Naive B cell (primary cell): ENCODE results near the gene YEATS2. TPM values are rescaled to one million over a fixed set of nuclear protein-coding genes. Genes with fewer than 3 reads are reported as not detected.
"Not testable (repeated sequence)": the region's sequence is repeated elsewhere in the genome, so short reads cannot be mapped to it uniquely, and the experiment has no call there.

ENCODE experiments used
- ATAC-seq, 2 donors: fragments of 150-1000 bp; cut with Tn5 transposase; 2 replicates each; pipeline ENCODE4 v1.10.0; 2021; ENCODE audit warnings: low read depth in 2 of 2, mild to moderate bottlenecking in 2 of 2, moderate library complexity in 2 of 2
- DNase-seq: peaks from one replicate; pipeline ENCODE4 v3.0.0; 2022
- H3K27ac Mint-ChIP-seq, 6 donors: one replicate each; pipeline ENCODE4 v1.8.0; 2020 to 2022; ENCODE audit warnings: mild to moderate bottlenecking in 6 of 6, mixed read lengths in 6 of 6, moderate library complexity in 5 of 6, inconsistent platforms in 2 of 6
- H3K27me3 Mint-ChIP-seq, 3 donors: one replicate each; pipeline ENCODE4 v1.8.0; 2021 to 2022; ENCODE audit warnings: mixed read lengths in 3 of 3, mild to moderate bottlenecking in 1 of 3
- H3K36me3 Mint-ChIP-seq, 2 donors: one replicate each; pipeline ENCODE4 v1.8.0; 2020 to 2022; ENCODE audit warnings: mixed read lengths in 2 of 2, inconsistent platforms in 1 of 2, mild to moderate bottlenecking in 1 of 2
- H3K4me1 Mint-ChIP-seq, 3 donors: one replicate each; pipeline ENCODE4 v1.8.0; 2020 to 2022; ENCODE audit warnings: mixed read lengths in 3 of 3, inconsistent platforms in 1 of 3, mild to moderate bottlenecking in 1 of 3, moderate library complexity in 1 of 3
- H3K4me3 Mint-ChIP-seq, 8 donors: one replicate each; pipeline ENCODE4 v1.8.0; 2020 to 2022; ENCODE audit warnings: mild to moderate bottlenecking in 8 of 8, mixed read lengths in 8 of 8, moderate library complexity in 8 of 8, inconsistent platforms in 2 of 8
- H3K9me3 Mint-ChIP-seq, 7 donors: one replicate each; pipeline ENCODE4 v1.8.0; 2020 to 2022; ENCODE audit warnings: mixed read lengths in 7 of 7, mild to moderate bottlenecking in 5 of 7, inconsistent platforms in 2 of 7, moderate library complexity in 1 of 7
- polyA plus RNA-seq, 6 donors: library from polyadenylated mRNA; unstranded; fragments of 300-500 nt; fragmentation: Illumina TruSeq; gene quantifications; one replicate each; pipeline ENCODE4 v1.2.3, GENCODE V29; 2021; ENCODE audit warnings: low read depth in 6 of 6

The YEATS2 gene
- polyA plus RNA-seq, 6 donors from 2014 or later = 2.5 to 7.3 (median 3.9) TPM

- Mint-ChIP-seq H3K36me3 (no peaks in the 10 kb centered on the region), H3K27ac (no peak overlapping the region), H3K9me3 (peaks cover 0 to 3% (median 0%) of the 10 kb centered on the region in 7 donors), H3K4me1 (peaks cover 25 to 32% (median 28%) of the 10 kb centered on the region in 3 donors), H3K4me3 (peak overlapping the region in 5 of 8 donors; percentile 43 to 84 (median 66)), H3K27me3 (no peaks in the 10 kb centered on the region)
- ATAC-seq (no peak), DNase-seq (no peak)
Observed at GRCh38 chr3:183695569-183696364, 1.8 kb upstream of the YEATS2 start.

GRCh38 chr3:183697123-183697609, 431 bp upstream of the YEATS2 start:
- Mint-ChIP-seq H3K27me3 (no peaks in the 10 kb centered on the region), H3K27ac (peak overlapping the region in 4 of 6 donors; percentile 54 to 94 (median 72)), H3K36me3 (no peaks in the 10 kb centered on the region), H3K4me1 (peaks cover 28 to 40% (median 35%) of the 10 kb centered on the region in 3 donors), H3K9me3 (peaks cover 0 to 3% (median 0%) of the 10 kb centered on the region in 7 donors), H3K4me3 (peak overlapping the region; percentile 70 to 92 (median 85))
- DNase-seq (no peak), ATAC-seq (peak in 1 of 2 donors; percentile 38)

DNA sequence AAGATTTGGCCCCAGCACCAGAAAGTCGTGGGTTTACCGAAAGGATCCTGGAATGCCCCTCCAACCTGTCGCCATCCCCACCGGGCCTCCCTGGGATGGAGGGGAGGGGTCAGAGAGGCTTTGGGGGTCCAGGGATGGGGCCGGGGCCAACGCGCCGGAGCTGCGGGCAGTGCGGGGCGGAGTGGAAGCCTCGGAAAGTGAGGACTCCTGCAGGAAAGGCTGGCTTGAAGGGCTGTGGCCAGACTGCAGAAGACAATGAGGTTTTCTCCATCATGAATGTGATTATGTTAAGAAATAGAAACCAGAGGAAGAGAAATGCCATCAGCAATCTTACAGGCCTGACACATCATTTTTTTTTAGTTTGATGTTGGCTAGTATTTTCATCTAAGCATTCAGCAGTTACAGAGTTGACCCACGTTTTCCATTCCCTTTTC, 738 bp downstream of the YEATS2 start:
- H3K27me3 Mint-ChIP-seq = no peaks in the 10 kb centered on the region
- H3K27ac Mint-ChIP-seq = peak overlapping the region; percentile 10 to 95 (median 73)
- peaks cover 28 to 42% (median 35%) of the 10 kb centered on the region in 3 donors for H3K4me1 Mint-ChIP-seq
- no peaks in the 10 kb centered on the region for H3K36me3 Mint-ChIP-seq
- DNase-seq (peak; percentile 25), ATAC-seq (peak; percentile 30 to 33)
- peak overlapping the region; percentile 73 to 97 (median 91) for H3K4me3 Mint-ChIP-seq
- peaks cover 0 to 3% (median 0%) of the 10 kb centered on the region in 7 donors for H3K9me3 Mint-ChIP-seq

DNA sequence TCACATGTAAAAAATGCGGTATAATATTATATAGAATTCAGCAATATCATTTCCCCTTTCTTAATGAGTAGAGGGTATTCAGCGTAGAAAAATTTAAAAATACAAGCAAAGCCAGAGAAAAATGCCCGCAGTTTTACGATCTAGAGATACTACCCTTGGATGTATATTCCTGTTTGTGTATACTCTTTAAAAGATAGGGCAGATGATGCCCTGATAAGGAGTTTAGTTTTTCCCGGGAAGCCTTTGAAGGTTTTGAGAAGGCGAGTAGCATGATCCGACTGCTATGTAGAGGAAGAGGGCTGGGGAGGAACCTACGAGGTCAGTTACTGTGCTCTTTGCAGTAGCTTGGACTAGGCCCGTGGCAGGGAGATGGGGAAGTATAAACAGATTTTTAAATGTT, 1.2 kb downstream of the YEATS2 start:
- H3K36me3 Mint-ChIP-seq = no peaks in the 10 kb centered on the region
- H3K9me3 Mint-ChIP-seq = peaks cover 0 to 3% (median 0%) of the 10 kb centered on the region in 7 donors
- peaks cover 28 to 43% (median 35%) of the 10 kb centered on the region in 3 donors for H3K4me1 Mint-ChIP-seq
- no peaks in the 10 kb centered on the region for H3K27me3 Mint-ChIP-seq
- H3K4me3 Mint-ChIP-seq = peak overlapping the region; percentile 73 to 97 (median 91)
- peak; percentile 11 for DNase-seq
- ATAC-seq = peak; percentile 18 to 34
- peak overlapping the region; percentile 10 to 95 (median 73) for H3K27ac Mint-ChIP-seq

DNA sequence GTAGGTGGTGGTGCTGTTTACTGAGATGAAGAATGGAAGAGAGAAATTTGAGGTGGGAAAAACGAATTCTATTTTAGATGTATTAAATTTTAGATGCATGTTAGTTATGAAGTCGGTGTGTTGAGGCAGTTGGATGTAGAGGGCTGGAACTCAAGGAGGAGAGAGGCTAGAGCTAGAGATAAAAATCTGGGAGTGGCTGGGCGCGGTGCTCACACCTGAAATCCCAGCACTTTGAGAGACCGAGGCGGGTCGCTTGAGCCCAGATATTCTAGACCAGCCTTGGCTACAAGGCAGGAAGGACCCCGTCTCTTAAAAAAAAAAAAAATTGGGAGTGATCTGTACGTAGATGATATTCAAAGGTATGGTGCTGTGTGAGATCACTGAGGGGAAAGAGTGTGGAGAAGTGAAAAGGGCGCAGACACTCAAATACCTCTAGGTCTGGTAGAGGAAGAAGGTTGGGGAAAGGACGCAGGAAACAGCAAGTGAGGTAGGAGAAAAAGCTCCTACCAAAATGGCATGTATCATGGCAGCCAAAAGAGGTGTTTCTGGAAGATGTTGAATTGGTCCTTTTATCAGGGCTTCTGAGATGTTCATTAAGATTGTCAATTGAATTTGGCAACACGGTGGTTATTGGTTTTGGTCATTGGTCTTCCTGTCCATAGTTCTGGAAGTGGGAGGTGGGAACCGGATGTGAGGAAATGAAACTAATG, 1.8 kb downstream of the YEATS2 start:
- H3K27me3 Mint-ChIP-seq = no peaks in the 10 kb centered on the region
- no peaks in the 10 kb centered on the region for H3K36me3 Mint-ChIP-seq
- H3K9me3 Mint-ChIP-seq = peaks cover 0 to 3% (median 0%) of the 10 kb centered on the region in 7 donors
- H3K4me3 Mint-ChIP-seq = peak overlapping the region; percentile 73 to 97 (median 91)
- peak overlapping the region; percentile 3 to 95 (median 51) for H3K27ac Mint-ChIP-seq
- H3K4me1 Mint-ChIP-seq = peaks cover 33 to 47% (median 35%) of the 10 kb centered on the region in 3 donors
- ATAC-seq = no peak
- no peak for DNase-seq

- Mint-ChIP-seq H3K36me3 (no peaks in the 10 kb centered on the region), H3K4me3 (peak overlapping the region in 1 of 8 donors; percentile 69), H3K4me1 (peaks cover 39 to 59% (median 42%) of the 10 kb centered on the region in 3 donors), H3K9me3 (peaks cover 0 to 3% (median 0%) of the 10 kb centered on the region in 7 donors), H3K27me3 (no peaks in the 10 kb centered on the region), H3K27ac (peak overlapping the region in 1 of 6 donors; percentile 13)
- no peak for DNase-seq
- ATAC-seq = no peak
Observed at GRCh38 chr3:183701744-183702143, 4.1 kb downstream of the YEATS2 start.

DNA sequence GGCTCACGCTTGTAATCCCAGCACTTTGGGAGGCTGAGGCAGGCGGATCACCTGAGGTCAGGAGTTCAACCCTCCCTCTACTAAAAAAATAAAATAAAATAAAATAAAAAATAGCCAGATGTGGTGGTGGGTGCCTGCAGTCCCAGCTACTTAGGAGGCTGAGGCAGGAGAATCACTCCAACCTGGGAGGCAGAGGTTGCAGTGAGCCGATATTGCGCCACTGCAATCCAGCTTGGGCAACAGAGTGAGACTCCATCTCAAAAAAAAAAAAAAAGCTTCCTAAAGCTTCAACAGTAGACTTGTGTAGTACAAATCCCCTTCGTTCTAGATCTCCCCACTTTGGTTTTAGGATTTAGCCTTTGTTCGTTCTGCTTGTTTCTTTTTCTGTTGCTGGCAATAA, 6.3 kb downstream of the YEATS2 start:
- H3K27ac Mint-ChIP-seq, H3K36me3 Mint-ChIP-seq, H3K27me3 Mint-ChIP-seq, H3K4me3 Mint-ChIP-seq, ATAC-seq, H3K9me3 Mint-ChIP-seq, DNase-seq: not testable (repeated sequence)
- H3K4me1 Mint-ChIP-seq = peaks cover 30 to 46% (median 34%) of the 10 kb centered on the region in 3 donors

GRCh38 chr3:183710231-183710630, 12.6 kb downstream of the YEATS2 start:
- Mint-ChIP-seq H3K27me3 (no peaks in the 10 kb centered on the region), H3K27ac (peak overlapping the region in 2 of 6 donors; percentile 12 to 75), H3K4me3 (no peak overlapping the region), H3K36me3 (peaks cover 0 to 3% of the 10 kb centered on the region in 2 donors), H3K4me1 (peaks cover 5 to 14% (median 9%) of the 10 kb centered on the region in 3 donors), H3K9me3 (peaks cover 0 to 2% (median 0%) of the 10 kb centered on the region in 7 donors)
- DNase-seq (no peak), ATAC-seq (no peak)

DNA sequence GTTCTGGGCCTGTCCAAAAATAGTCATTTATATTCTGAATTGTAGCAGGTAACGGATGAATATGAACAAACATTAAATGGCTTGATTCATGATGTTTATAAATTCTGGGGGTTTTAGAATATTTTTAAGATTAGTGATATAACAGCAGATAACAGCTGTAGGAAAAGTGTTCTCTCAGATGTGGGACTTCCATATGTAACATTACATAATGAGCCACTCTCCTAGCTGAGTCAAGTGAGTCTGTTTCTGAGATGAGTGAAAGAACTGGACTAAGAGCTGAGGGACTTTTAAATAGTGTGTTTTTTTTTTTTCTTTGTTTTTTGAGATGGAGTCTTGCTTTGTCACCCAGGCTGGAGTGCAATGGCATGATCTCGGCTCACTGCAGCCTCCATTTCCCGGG, 13.9 kb downstream of the YEATS2 start:
- no peaks in the 10 kb centered on the region for H3K27me3 Mint-ChIP-seq
- no peak for ATAC-seq
- peaks cover 0 to 4% (median 0%) of the 10 kb centered on the region in 3 donors for H3K4me1 Mint-ChIP-seq
- H3K9me3 Mint-ChIP-seq = no peaks in the 10 kb centered on the region
- peak overlapping the region in 1 of 6 donors; percentile 47 for H3K27ac Mint-ChIP-seq
- peaks cover 0 to 7% of the 10 kb centered on the region in 2 donors for H3K36me3 Mint-ChIP-seq
- H3K4me3 Mint-ChIP-seq = no peak overlapping the region
- no peak for DNase-seq

GRCh38 chr3:183714622-183715021, 17.0 kb downstream of the YEATS2 start:
- DNase-seq (no peak), ATAC-seq (no peak)
- H3K36me3 Mint-ChIP-seq = peaks cover 0 to 15% of the 10 kb centered on the region in 2 donors
- H3K27me3 Mint-ChIP-seq = no peaks in the 10 kb centered on the region
- H3K4me3 Mint-ChIP-seq = no peak overlapping the region
- no peak overlapping the region for H3K27ac Mint-ChIP-seq
- H3K9me3 Mint-ChIP-seq = no peaks in the 10 kb centered on the region
- peaks cover 0 to 4% (median 0%) of the 10 kb centered on the region in 3 donors for H3K4me1 Mint-ChIP-seq

DNA sequence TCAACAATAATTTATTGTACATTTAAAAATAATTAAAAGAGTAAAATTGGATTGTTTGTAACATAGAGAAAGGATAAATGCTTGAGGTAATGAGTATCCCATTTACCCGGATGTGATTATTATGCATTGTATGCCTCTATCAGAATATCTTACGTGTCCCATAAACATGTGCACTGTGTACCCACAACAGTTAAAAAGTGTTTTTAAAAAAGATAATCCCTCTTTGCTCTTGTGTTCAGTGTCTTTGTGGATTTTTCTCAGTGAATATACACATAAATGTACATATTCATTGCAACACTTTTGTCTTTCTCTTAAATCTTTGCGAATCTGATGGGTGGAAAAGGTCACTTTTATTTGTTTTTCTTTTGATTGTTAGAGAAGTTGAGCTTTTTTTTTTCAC, 20.4 kb downstream of the YEATS2 start:
- Mint-ChIP-seq H3K27me3 (no peaks in the 10 kb centered on the region), H3K9me3 (no peaks in the 10 kb centered on the region), H3K4me3 (no peak overlapping the region), H3K4me1 (no peaks in the 10 kb centered on the region), H3K36me3 (peaks cover 11 to 26% of the 10 kb centered on the region in 2 donors), H3K27ac (no peak overlapping the region)
- no peak for DNase-seq
- no peak for ATAC-seq

DNA sequence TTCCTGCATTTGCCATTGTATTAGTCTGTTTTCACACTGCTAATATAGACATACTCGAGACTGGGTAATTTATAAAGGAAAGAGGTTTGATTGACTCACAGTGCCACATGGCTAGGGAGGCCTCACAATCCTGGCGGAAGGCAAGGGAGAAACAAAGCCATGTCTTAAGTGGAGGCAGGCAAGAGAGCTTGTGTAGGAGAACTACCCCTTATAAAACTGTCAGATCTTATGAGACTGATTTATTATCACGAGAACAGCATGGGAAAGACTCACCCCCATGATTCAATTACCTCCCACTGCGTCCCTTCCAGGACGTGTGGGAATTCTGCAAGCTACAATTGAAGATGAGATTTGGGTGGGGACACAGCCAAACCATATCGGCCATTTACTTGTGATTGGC, 27.8 kb downstream of the YEATS2 start:
- no peaks in the 10 kb centered on the region for H3K27me3 Mint-ChIP-seq
- H3K36me3 Mint-ChIP-seq = peaks cover 12 to 33% of the 10 kb centered on the region in 2 donors
- H3K27ac Mint-ChIP-seq = no peak overlapping the region
- ATAC-seq (no peak), DNase-seq (no peak)
- no peaks in the 10 kb centered on the region for H3K4me1 Mint-ChIP-seq
- no peaks in the 10 kb centered on the region for H3K9me3 Mint-ChIP-seq
- no peak overlapping the region for H3K4me3 Mint-ChIP-seq

GRCh38 chr3:183728204-183728603, 30.6 kb downstream of the YEATS2 start:
- Mint-ChIP-seq H3K27ac (no peak overlapping the region), H3K27me3 (no peaks in the 10 kb centered on the region), H3K4me1 (no peaks in the 10 kb centered on the region), H3K4me3 (no peak overlapping the region), H3K36me3 (peaks cover 8 to 31% of the 10 kb centered on the region in 2 donors), H3K9me3 (no peaks in the 10 kb centered on the region)
- DNase-seq (no peak), ATAC-seq (no peak)
